HepG2 (cell line): ENCODE measurements around the gene FUT6.

Source experiments
- EP300 ChIP-seq, 3 experiments: sonication (generic) in 1 of 3; formaldehyde crosslinking in 1 of 3; IDR thresholded peaks; 2 replicates each; pipeline versions ENCODE4 v1.5.1 to v1.6.1; 2011 to 2020; ENCODE audit warnings: low read depth in 2 of 3, low read length in 2 of 3, borderline replicate concordance in 1 of 3, improper control_type of control experiment in 1 of 3, mild to moderate bottlenecking in 1 of 3, missing genetic modification reagents in 1 of 3, moderate library complexity in 1 of 3
- FOXA3 ChIP-seq: IDR thresholded peaks from 2 replicates; pipeline ENCODE4 v1.6.1; 2016; ENCODE audit warnings: missing genetic modification reagents, missing compliant biosample characterization
- JUND ChIP-seq: sonication (generic); formaldehyde crosslinking; IDR thresholded peaks from 2 replicates; pipeline ENCODE4 v1.8.0; 2022; ENCODE audit warnings: mild to moderate bottlenecking, missing genetic modification reagents
- TAF1 ChIP-seq: sonication (generic); formaldehyde crosslinking; IDR thresholded peaks from 2 replicates; pipeline ENCODE4 v1.4.0; 2020; ENCODE audit warnings: missing genetic modification reagents
- TCF7L2 ChIP-seq: IDR thresholded peaks from 2 replicates; pipeline ENCODE4 v1.6.1; 2011; ENCODE audit warnings: mild to moderate bottlenecking, low read depth, low read length, moderate library complexity
- ZFP82 ChIP-seq: sonication (generic); formaldehyde crosslinking; IDR thresholded peaks from 2 replicates; pipeline ENCODE4 v1.5.1; 2020; ENCODE audit warnings: mild to moderate bottlenecking, missing genetic modification reagents, borderline replicate concordance
- ZNF253 ChIP-seq: sonication (generic); formaldehyde crosslinking; IDR thresholded peaks from 2 replicates; pipeline ENCODE4 v1.8.0; 2022; ENCODE audit warnings: mild to moderate bottlenecking, missing genetic modification reagents, borderline replicate concordance
- ZNF331 ChIP-seq: sonication (generic); formaldehyde crosslinking; IDR thresholded peaks from 2 replicates; pipeline ENCODE4 v1.4.0; 2020; ENCODE audit warnings: missing genetic modification reagents
- ZNF431 ChIP-seq: sonication (generic); formaldehyde crosslinking; IDR thresholded peaks from 2 replicates; pipeline ENCODE4 v1.9.0; 2022; ENCODE audit warnings: missing genetic modification reagents, low read depth, mild to moderate bottlenecking, borderline replicate concordance

- no peak for TF ChIP-seq ZNF331 (CRISPR knock-in tag)
- no peak for TF ChIP-seq ZNF431
- no peak for TF ChIP-seq JUND
- TF ChIP-seq ZFP82 (CRISPR knock-in tag): no peak
- no peak for TF ChIP-seq TCF7L2
- no peak for TF ChIP-seq EP300 (IDR thresholded peaks at IDR 0.05; ENCODE audit: low read depth in 2 of 2, low read length in 2 of 2)
- TF ChIP-seq EP300 (CRISPR knock-in tag; IDR thresholded peaks at IDR 0.05; ENCODE audit: borderline replicate concordance): no peak
- TF ChIP-seq ZNF253: no peak
- no peak for TF ChIP-seq TAF1
- no peak for TF ChIP-seq FOXA3 (CRISPR knock-in tag)
Observed at GRCh38 chr19:5782945-5783919, 56.3 kb downstream of the FUT6 start.
